Measurements from ENCODE around the gene ARL11.

- no peak for TF ChIP-seq CTCF (IDR thresholded peaks at IDR 0.05; ENCODE audit: poor library complexity)
- TF ChIP-seq EZH2 (IDR thresholded peaks at IDR 0.05; ENCODE audit: borderline replicate concordance), result no peak
Observed at GRCh38 chr13:49610176-49610575, 18.1 kb upstream of the ARL11 start.
